ENCODE measurements around the gene RPS3.

RPS3 gene

GRCh38 chr11:75435571-75435925, 36.2 kb downstream of the RPS3 start:
- no peak for DNase-seq

GRCh38 chr11:75436806-75437205, 37.5 kb downstream of the RPS3 start:
- DNase-seq: no peak

GRCh38 chr11:75437966-75438659, 38.8 kb downstream of the RPS3 start:
- DNase-seq: no peak

- DNase-seq: no peak
Measured at GRCh38 chr11:75439026-75439425, 39.7 kb downstream of the RPS3 start.

GRCh38 chr11:75439495-75440120, 40.3 kb downstream of the RPS3 start:
- DNase-seq: no peak

- DNase-seq: no peak
Measured at GRCh38 chr11:75440960-75441803, 41.9 kb downstream of the RPS3 start.

- no peak for DNase-seq
Measured at GRCh38 chr11:75441804-75442132, 42.5 kb downstream of the RPS3 start.

- no peak for DNase-seq
Measured at GRCh38 chr11:75442161-75442885, 43.0 kb downstream of the RPS3 start.

- DNase-seq: no peak
Measured at GRCh38 chr11:75443043-75443442, 43.7 kb downstream of the RPS3 start.

GRCh38 chr11:75445315-75445953, 46.1 kb downstream of the RPS3 start:
- peak; percentile 71 for DNase-seq

- no peak for DNase-seq
Measured at GRCh38 chr11:75447415-75447814, 48.1 kb downstream of the RPS3 start.

- no peak for DNase-seq
Measured at GRCh38 chr11:75449271-75449670, 50.0 kb downstream of the RPS3 start.

GRCh38 chr11:75449776-75450175, 50.5 kb downstream of the RPS3 start:
- no peak for DNase-seq

GRCh38 chr11:75450236-75450635, 50.9 kb downstream of the RPS3 start:
- no peak for DNase-seq

- DNase-seq: no peak
Measured at GRCh38 chr11:75450826-75451821, 51.8 kb downstream of the RPS3 start.

- no peak for DNase-seq
Measured at GRCh38 chr11:75453916-75454655, 54.8 kb downstream of the RPS3 start.

GRCh38 chr11:75454987-75455386, 55.7 kb downstream of the RPS3 start:
- no peak for DNase-seq

Measured in left hindlimb (tissue), 1 donor.